SU-DHL-6 (cell line): ENCODE results near the gene JAK3.

ENCODE experiments used
- CTCF ChIP-seq: fragments of 200-600 bp; sonication (generic); IDR thresholded peaks from one replicate; pipeline ENCODE4 v1.5.1; 2017; ENCODE audit warnings: antibody characterized with exemption, mild to moderate bottlenecking, low read length, moderate library complexity; ENCODE audit not compliant: insufficient read depth, poor library complexity, severe bottlenecking
- EZH2phosphoT487 ChIP-seq: fragments of 200-600 bp; sonication (generic), shearing (Covaris generic); conservative IDR thresholded peaks from 2 replicates; pipeline ENCODE4 v1.6.1; 2018; ENCODE audit warnings: mild to moderate bottlenecking, antibody characterized with exemption, low read length, moderate library complexity, mixed read lengths

- TF ChIP-seq CTCF: no peak
- no peak for TF ChIP-seq EZH2phosphoT487
These were observed 12.7 kb upstream of the JAK3 start for GRCh38 chr19:17860331-17860992.
